Epidermal melanocyte (primary cell): ENCODE data around the gene ERBB2.
"Not testable (repeated sequence)": the region's sequence is repeated elsewhere in the genome, so short reads cannot be mapped to it uniquely, and the experiment has no call there.

ENCODE experiments used
- DNase-seq: peaks from one replicate; pipeline ENCODE4 v3.0.0; 2011; ENCODE audit warnings: low spot score; ENCODE audit not compliant: insufficient read length

The ERBB2 gene

DNA sequence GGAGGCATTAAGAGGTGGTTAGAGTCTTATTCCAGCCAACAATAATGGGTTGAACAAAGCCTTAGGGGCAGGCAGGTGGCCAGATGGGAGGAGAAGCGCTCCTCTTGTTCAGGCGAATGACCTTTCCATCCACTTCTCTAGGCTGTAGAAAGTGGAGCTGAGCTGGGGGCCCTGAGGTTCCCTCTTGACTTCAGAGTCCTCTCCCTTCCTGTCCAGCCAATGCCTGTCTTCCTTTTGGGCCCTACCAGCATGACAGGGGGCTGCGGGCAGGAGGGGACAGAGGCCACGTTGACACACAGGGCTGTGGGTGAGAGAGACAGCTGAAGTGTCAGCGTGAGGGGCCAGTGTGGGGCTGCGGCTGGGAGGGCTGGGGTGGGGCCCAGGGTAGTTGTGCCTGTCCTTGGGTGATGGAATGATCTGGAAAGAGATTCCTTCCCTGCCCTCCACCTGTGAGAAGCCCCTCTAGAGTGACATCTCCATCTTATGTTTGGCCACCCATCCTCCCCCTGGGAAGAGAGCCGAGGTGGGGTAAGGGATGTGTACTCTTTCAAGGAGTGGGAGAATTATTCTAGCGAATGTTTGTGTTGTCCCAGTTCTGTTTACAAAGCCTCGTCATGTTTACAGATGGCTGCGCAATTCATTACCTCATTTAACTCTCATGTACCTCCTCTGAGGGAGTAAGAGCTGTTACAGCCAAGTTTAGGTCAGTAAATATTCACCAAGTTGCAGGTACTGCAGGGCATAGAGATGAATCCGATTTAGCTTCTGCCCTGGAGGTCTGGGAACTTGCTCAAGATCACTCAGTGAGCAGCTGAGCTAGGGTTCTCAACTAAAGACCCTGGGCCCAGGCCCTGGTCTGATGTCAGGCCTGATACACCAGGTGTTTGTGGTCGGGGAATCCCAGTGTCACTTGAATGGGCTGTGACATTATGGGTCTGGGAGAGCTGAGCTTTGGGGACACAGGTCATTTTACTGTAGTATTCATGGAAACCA, 3.3 kb downstream of the ERBB2 start:
- DNase-seq = no peak

GRCh38 chr17:39703913-39704312, 4.0 kb downstream of the ERBB2 start:
- DNase-seq = no peak

DNA sequence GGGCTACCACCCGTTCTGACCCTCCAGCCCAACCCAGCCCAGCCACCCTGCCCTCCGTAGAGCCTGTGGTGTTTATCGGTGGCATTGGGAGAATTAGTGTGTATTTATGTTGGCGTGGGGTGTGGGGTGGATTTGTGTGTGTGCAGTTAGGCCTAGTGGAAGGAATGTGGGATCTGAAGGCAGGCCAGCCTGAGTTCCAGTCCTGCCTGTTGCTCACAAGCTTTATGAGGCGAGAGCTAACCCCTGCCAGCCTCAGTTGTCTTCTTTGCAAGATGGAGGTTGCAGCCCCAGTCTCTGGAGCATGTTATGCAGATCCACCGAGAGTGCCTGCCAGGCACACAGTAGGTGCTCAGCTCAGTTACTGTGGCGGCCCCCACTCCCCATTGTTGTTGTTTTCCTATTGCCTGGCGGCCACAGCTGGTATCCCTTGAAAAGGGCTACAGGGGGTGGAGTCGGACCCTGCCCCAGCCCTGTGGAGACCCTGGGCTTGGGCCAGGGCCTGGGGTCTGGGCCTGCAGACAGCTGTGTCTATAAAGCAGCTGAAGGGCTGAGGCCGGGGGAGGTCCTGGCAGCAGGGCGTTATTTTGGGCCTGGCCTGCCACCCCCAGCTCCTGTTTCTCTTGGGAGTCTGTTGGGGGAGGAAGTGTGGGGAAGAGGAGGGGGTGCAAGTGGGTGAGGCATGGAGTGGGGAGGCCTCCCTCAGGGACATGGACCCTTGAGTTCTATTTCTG, 5.1 kb downstream of the ERBB2 start:
- DNase-seq = no peak

- DNase-seq = no peak
These were observed 6.0 kb downstream of the ERBB2 start for GRCh38 chr17:39705786-39706348.

DNA sequence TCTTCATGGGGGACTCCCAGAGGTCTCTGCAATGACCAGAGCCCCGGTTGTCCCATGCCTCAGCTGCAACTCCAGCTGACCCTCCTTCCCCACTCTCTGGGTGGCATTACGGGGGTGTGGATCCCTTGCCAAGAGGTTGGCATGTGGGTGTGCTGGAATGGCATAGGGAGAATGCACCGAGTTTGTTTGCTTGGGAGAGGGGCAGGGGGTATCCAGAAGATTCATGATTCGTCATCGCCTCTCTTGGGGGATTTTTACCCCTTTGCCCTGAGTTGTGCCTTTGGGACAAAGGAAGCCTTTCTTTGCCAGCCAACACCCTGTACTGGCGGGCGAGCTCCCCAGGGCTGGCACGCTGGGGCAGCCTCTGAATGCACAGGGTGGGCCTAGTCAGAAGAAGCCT, 6.5 kb downstream of the ERBB2 start:
- DNase-seq = no peak

GRCh38 chr17:39706921-39707337, 7.1 kb downstream of the ERBB2 start:
- DNase-seq = no peak

DNA sequence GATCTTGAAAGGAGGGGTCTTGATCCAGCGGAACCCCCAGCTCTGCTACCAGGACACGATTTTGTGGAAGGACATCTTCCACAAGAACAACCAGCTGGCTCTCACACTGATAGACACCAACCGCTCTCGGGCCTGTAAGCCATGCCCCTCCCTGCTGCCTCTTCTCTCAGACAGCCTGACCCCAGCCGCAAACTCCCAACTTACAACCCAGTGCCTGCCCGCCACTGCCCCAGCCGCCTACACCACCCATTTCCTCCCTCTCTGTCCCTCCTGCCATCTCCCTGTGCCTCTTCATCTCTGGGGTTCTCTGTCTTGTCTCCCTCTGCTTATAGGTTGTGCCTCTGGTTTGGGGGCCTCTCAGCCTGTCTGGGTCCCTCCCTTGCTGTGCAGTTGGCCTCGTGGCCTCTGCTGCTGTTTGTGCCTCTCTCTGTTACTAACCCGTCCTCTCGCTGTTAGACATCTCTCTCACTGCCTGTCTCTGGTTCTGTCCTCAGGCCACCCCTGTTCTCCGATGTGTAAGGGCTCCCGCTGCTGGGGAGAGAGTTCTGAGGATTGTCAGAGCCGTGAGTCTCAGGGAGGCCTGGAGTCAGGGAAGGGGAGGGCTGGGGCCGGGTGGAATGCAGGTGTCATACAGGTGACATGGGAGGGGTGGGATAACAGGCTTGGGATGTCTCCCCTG, 9.6 kb downstream of the ERBB2 start:
- no peak for DNase-seq

DNA sequence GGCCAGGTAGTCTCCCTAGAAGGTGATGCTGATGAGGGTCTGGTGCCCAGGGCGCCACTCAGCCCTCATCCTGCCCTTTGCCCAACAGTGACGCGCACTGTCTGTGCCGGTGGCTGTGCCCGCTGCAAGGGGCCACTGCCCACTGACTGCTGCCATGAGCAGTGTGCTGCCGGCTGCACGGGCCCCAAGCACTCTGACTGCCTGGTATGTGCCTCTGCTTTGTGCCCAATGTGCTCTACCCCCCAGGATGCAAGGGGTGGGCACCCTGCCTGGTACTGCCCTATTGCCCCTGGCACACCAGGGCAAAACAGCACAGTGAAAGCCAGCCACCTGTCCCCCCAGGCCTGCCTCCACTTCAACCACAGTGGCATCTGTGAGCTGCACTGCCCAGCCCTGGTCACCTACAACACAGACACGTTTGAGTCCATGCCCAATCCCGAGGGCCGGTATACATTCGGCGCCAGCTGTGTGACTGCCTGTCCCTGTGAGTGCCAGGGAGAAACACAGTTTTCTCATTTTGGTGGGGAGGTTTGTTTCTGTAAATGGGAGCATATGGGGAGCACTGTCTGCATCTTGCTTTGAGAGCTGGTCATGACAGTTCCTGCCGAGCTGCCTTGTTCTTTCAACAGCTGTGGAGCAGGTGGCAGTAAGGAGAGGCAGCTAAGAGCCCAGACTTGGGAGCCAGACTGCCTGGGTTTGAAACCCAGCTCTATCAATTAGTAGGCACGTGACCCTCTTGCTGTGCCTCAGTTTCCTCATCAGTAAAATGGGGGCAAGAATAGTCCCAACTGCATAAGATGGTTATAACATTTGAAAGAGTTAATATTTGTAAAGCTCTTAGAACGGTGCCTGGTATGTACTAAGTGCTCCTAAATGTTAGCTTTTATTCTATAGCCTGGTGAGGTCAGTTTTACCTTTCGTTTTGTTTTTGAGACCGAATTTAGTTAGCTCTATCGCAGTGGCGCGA, 10.4 kb downstream of the ERBB2 start:
- no peak for DNase-seq

DNA sequence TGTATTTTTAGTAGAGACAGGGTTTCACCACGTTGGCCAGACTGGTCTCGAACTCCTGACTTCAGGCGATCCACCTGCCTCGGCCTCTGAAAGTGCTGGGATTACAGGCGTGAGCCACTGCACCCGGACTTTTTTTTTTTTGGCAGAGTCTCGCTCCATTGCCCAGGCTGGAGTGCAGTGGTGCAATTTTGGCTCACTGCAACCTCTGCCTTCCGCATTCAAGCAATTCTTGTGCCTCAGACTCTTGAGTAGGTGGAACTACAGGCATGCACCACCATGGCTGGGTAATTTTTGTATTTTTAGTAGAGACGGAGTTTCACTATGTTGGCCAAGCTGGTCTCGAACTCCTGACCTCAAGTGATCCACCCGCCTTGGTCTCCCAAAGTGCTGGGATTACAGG, 11.2 kb downstream of the ERBB2 start:
- not testable (repeated sequence) for DNase-seq

- DNase-seq = no peak
These were observed 12.0 kb downstream of the ERBB2 start for GRCh38 chr17:39711851-39712250.

- DNase-seq = no peak
These were observed 14.4 kb downstream of the ERBB2 start for GRCh38 chr17:39714234-39714633.

DNA sequence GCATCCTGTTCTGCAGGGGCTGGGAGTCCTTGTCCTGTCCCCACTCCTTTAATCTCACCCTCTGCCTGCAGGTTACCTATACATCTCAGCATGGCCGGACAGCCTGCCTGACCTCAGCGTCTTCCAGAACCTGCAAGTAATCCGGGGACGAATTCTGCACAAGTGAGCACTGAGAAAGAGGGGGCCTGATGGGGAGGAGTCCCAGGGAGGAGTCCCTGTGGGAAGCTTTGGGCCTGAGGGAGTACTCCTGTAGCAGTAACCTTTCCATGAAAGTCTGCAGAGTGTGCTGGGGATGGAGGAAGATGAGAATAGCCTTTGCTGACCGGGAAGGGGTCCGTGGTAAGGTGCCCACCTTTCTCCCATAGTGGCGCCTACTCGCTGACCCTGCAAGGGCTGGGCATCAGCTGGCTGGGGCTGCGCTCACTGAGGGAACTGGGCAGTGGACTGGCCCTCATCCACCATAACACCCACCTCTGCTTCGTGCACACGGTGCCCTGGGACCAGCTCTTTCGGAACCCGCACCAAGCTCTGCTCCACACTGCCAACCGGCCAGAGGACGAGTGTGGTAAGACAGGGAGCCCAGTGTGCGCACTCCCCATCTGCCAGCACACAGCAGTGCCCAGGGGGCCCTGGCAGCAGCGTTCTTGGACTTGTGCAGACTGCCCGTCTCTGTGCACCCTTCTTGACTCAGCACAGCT, 15.7 kb downstream of the ERBB2 start:
- no peak for DNase-seq

DNA sequence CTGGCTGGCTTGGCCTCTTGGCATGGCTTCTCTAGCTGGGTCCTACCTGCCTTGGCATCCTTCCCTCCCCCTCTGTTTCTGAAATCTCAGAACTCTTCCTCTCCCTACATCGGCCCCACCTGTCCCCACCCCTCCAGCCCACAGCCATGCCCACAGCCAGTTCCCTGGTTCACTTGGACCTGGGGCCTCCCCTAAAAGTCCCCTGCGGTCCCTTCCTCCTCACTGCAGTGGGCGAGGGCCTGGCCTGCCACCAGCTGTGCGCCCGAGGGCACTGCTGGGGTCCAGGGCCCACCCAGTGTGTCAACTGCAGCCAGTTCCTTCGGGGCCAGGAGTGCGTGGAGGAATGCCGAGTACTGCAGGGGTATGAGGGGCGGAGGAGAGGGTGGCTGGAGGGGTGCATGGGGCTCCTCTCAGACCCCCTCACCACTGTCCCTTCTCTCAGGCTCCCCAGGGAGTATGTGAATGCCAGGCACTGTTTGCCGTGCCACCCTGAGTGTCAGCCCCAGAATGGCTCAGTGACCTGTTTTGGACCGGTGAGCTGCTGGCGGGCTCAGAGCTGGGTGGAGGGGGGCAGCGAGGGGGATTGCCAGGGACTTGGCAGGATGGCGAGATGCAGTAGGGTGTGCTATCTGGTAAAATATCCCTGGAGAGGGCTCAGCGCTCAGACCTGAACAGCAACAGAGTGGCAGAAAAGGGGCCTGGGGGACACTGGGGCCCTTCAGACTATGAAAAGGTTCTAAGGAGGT, 16.4 kb downstream of the ERBB2 start:
- DNase-seq = no peak

- DNase-seq = no peak
These were observed 17.1 kb downstream of the ERBB2 start for GRCh38 chr17:39716879-39717536.

- DNase-seq = no peak
These were observed 17.8 kb downstream of the ERBB2 start for GRCh38 chr17:39717660-39718059.

DNA sequence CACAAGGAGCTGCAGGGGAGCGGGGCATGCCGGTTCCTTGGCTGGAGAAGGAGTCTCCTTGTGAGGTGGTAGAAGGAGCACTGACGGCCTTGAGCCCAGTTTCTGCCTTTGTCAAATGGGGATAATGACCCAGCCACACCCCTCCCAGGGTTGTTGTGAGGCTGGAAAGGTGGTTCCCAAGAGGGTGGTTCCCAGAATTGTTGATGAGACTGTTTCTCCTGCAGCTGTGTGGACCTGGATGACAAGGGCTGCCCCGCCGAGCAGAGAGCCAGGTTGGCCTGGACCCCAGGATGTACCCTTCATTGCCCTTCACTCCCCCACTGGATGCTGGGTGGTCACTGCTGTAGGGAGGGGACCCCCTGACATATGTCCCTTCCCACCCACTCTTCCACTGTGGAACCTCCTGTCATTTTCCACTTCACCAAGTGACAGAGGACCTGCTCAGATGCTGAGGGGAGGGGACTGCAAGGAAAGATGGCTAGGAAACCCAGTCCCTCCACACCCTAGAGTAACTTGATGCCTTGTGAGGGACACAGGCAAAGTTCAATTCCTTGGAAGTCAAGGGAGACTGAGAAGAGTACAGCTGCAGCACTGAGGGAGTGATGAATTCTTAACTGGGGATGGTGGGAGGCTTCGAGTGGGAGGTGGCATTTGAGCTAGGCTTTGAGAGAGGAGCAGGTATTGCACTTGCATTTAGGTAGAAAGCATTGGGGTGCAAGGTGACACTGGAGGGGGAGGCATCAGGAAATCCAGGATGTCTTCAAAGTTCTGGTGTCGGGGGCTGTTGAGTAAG, 19.9 kb downstream of the ERBB2 start:
- no peak for DNase-seq

- DNase-seq = no peak
These were observed 22.2 kb downstream of the ERBB2 start for GRCh38 chr17:39722104-39722503.
